T-helper 17 cell (primary cell): ENCODE results near the gene TSPAN9. TPM values are rescaled to one million over a fixed set of nuclear protein-coding genes. Genes with fewer than 3 reads are reported as not detected.

Experiments
- ATAC-seq: fragments of 150-1000 bp; cut with Tn5 transposase; 2 replicates; pipeline ENCODE4 v1.10.0; 2021; ENCODE audit warnings: mild to moderate bottlenecking, moderate library complexity
- DNase-seq, 3 donors: peaks; one replicate each; pipeline versions ENCODE4 v3.0.0 to v3.0.0-alpha.2; 2020 to 2021
- H3K9me3 ChIP-seq: one replicate; pipeline ENCODE4 v1.7.0; 2013; ENCODE audit warnings: low read length, mild to moderate bottlenecking; ENCODE audit not compliant: control insufficient read depth, poor library complexity, severe bottlenecking
- H3K27ac Mint-ChIP-seq: one replicate; pipeline ENCODE4 v1.8.0; 2022; ENCODE audit warnings: mild to moderate bottlenecking, moderate library complexity, mixed read lengths
- H3K27me3 Mint-ChIP-seq: one replicate; pipeline ENCODE4 v1.8.0; 2022; ENCODE audit warnings: mixed read lengths
- H3K36me3 Mint-ChIP-seq: one replicate; pipeline ENCODE4 v1.8.0; 2022; ENCODE audit warnings: low read depth, mixed read lengths
- H3K4me1 Mint-ChIP-seq: one replicate; pipeline ENCODE4 v1.8.0; 2022; ENCODE audit warnings: mild to moderate bottlenecking, mixed read lengths
- H3K4me3 Mint-ChIP-seq: one replicate; pipeline ENCODE4 v1.8.0; 2022; ENCODE audit warnings: mild to moderate bottlenecking, moderate library complexity, mixed read lengths
- total RNA-seq, 4 donors: library from RNA in 2 of 4; stranded (reverse) in 2 of 4; gene quantifications; one replicate each; pipeline ENCODE4 v1.2.3 and lab custom pipeline; 2022 to 2026

Gene TSPAN9
- total RNA-seq, 2 donors from 2014 or later, result 1.4 to 24.2 TPM

GRCh38 chr12:3281588-3282383, 204.6 kb downstream of the TSPAN9 start:
- no peaks in the 10 kb centered on the region for H3K36me3 Mint-ChIP-seq
- peaks cover 51% of the 10 kb centered on the region for H3K27me3 Mint-ChIP-seq
- H3K4me3 Mint-ChIP-seq, result no peak overlapping the region
- ATAC-seq (no peak), DNase-seq (no peak)
- peaks cover 7% of the 10 kb centered on the region for H3K4me1 Mint-ChIP-seq
- H3K9me3 ChIP-seq, result no peaks in the 10 kb centered on the region
- H3K27ac Mint-ChIP-seq, result no peak overlapping the region

- Mint-ChIP-seq H3K27ac (no peak overlapping the region), H3K27me3 (peaks cover 50% of the 10 kb centered on the region), H3K4me3 (no peak overlapping the region), H3K4me1 (peaks cover 7% of the 10 kb centered on the region), H3K36me3 (no peaks in the 10 kb centered on the region)
- no peak for DNase-seq
- H3K9me3 ChIP-seq, result no peaks in the 10 kb centered on the region
- ATAC-seq, result no peak
Observed at GRCh38 chr12:3282384-3282670, 205.1 kb downstream of the TSPAN9 start.

- H3K27ac Mint-ChIP-seq, result no peak overlapping the region
Observed at GRCh38 chr12:3283137-3283680, 206.0 kb downstream of the TSPAN9 start.

GRCh38 chr12:3284405-3284804, 207.2 kb downstream of the TSPAN9 start:
- ATAC-seq, result no peak
- H3K36me3 Mint-ChIP-seq, result no peaks in the 10 kb centered on the region
- H3K9me3 ChIP-seq, result no peaks in the 10 kb centered on the region
- H3K27ac Mint-ChIP-seq, result no peak overlapping the region
- H3K4me3 Mint-ChIP-seq, result no peak overlapping the region
- DNase-seq, result no peak
- peaks cover 6% of the 10 kb centered on the region for H3K4me1 Mint-ChIP-seq
- peaks cover 53% of the 10 kb centered on the region for H3K27me3 Mint-ChIP-seq

More at GRCh38 chr12:3283137-3283680, 206.0 kb downstream of the TSPAN9 start:
- Mint-ChIP-seq H3K4me3 (no peak overlapping the region), H3K4me1 (peaks cover 8% of the 10 kb centered on the region), H3K36me3 (no peaks in the 10 kb centered on the region), H3K27me3 (peaks cover 53% of the 10 kb centered on the region)
- ATAC-seq, result no peak
- no peaks in the 10 kb centered on the region for H3K9me3 ChIP-seq
- no peak for DNase-seq

- H3K4me1 Mint-ChIP-seq, result peaks cover 5% of the 10 kb centered on the region
- ATAC-seq, result no peak
- H3K9me3 ChIP-seq, result no peaks in the 10 kb centered on the region
- no peak overlapping the region for H3K4me3 Mint-ChIP-seq
- peaks cover 51% of the 10 kb centered on the region for H3K27me3 Mint-ChIP-seq
- no peaks in the 10 kb centered on the region for H3K36me3 Mint-ChIP-seq
- no peak for DNase-seq
- H3K27ac Mint-ChIP-seq, result no peak overlapping the region
Observed at GRCh38 chr12:3285570-3285969, 208.4 kb downstream of the TSPAN9 start.

GRCh38 chr12:3288690-3289089, 211.5 kb downstream of the TSPAN9 start:
- no peaks in the 10 kb centered on the region for H3K9me3 ChIP-seq
- Mint-ChIP-seq H3K4me3 (no peak overlapping the region), H3K36me3 (no peaks in the 10 kb centered on the region), H3K27me3 (peaks cover 62% of the 10 kb centered on the region), H3K4me1 (peaks cover 5% of the 10 kb centered on the region), H3K27ac (no peak overlapping the region)
- ATAC-seq (no peak), DNase-seq (no peak)

GRCh38 chr12:3289702-3290101, 212.5 kb downstream of the TSPAN9 start:
- Mint-ChIP-seq H3K27me3 (peaks cover 55% of the 10 kb centered on the region), H3K4me3 (no peak overlapping the region), H3K27ac (no peak overlapping the region), H3K36me3 (no peaks in the 10 kb centered on the region), H3K4me1 (peaks cover 5% of the 10 kb centered on the region)
- no peak for DNase-seq
- no peak for ATAC-seq
- H3K9me3 ChIP-seq, result no peaks in the 10 kb centered on the region

- H3K4me3 Mint-ChIP-seq, result no peak overlapping the region
- peaks cover 60% of the 10 kb centered on the region for H3K27me3 Mint-ChIP-seq
- H3K9me3 ChIP-seq, result no peaks in the 10 kb centered on the region
- H3K4me1 Mint-ChIP-seq, result peaks cover 7% of the 10 kb centered on the region
- H3K27ac Mint-ChIP-seq, result no peak overlapping the region
- no peak for ATAC-seq
- DNase-seq, result no peak
- no peaks in the 10 kb centered on the region for H3K36me3 Mint-ChIP-seq
Observed at GRCh38 chr12:3291939-3292338, 214.8 kb downstream of the TSPAN9 start.

GRCh38 chr12:3292677-3293412, 215.7 kb downstream of the TSPAN9 start:
- H3K9me3 ChIP-seq, result no peaks in the 10 kb centered on the region
- DNase-seq (no peak), ATAC-seq (no peak)
- Mint-ChIP-seq H3K4me3 (no peak overlapping the region), H3K27ac (no peak overlapping the region), H3K27me3 (peaks cover 59% of the 10 kb centered on the region), H3K4me1 (peaks cover 7% of the 10 kb centered on the region), H3K36me3 (no peaks in the 10 kb centered on the region)

GRCh38 chr12:3293446-3294161, 216.4 kb downstream of the TSPAN9 start:
- Mint-ChIP-seq H3K4me3 (no peak overlapping the region), H3K27ac (no peak overlapping the region)

GRCh38 chr12:3294481-3294911, 217.3 kb downstream of the TSPAN9 start:
- no peak for ATAC-seq
- H3K9me3 ChIP-seq, result no peaks in the 10 kb centered on the region
- Mint-ChIP-seq H3K36me3 (no peaks in the 10 kb centered on the region), H3K4me3 (no peak overlapping the region), H3K4me1 (peaks cover 2% of the 10 kb centered on the region), H3K27ac (no peak overlapping the region), H3K27me3 (peaks cover 57% of the 10 kb centered on the region)
- no peak for DNase-seq

More at GRCh38 chr12:3293446-3294161, 216.4 kb downstream of the TSPAN9 start:
- ATAC-seq (no peak), DNase-seq (no peak)
- H3K36me3 Mint-ChIP-seq, result no peaks in the 10 kb centered on the region
- no peaks in the 10 kb centered on the region for H3K9me3 ChIP-seq
- peaks cover 57% of the 10 kb centered on the region for H3K27me3 Mint-ChIP-seq
- H3K4me1 Mint-ChIP-seq, result peaks cover 2% of the 10 kb centered on the region

GRCh38 chr12:3295225-3295624, 218.0 kb downstream of the TSPAN9 start:
- H3K9me3 ChIP-seq, result no peaks in the 10 kb centered on the region
- no peak for DNase-seq
- Mint-ChIP-seq H3K4me1 (peaks cover 8% of the 10 kb centered on the region), H3K36me3 (no peaks in the 10 kb centered on the region), H3K4me3 (no peak overlapping the region), H3K27me3 (peaks cover 63% of the 10 kb centered on the region), H3K27ac (no peak overlapping the region)
- no peak for ATAC-seq
